ENCODE measurements around the gene MINK1. TPM values are rescaled to one million over a fixed set of nuclear protein-coding genes. Genes with fewer than 3 reads are reported as not detected.

Gene MINK1
- total and polyA plus RNA-seq, 2 of the 8 experiments (the other 6 are each of a cell fraction or from before 2014, with no cell fraction given): 26.9 to 77.7 TPM

DNA sequence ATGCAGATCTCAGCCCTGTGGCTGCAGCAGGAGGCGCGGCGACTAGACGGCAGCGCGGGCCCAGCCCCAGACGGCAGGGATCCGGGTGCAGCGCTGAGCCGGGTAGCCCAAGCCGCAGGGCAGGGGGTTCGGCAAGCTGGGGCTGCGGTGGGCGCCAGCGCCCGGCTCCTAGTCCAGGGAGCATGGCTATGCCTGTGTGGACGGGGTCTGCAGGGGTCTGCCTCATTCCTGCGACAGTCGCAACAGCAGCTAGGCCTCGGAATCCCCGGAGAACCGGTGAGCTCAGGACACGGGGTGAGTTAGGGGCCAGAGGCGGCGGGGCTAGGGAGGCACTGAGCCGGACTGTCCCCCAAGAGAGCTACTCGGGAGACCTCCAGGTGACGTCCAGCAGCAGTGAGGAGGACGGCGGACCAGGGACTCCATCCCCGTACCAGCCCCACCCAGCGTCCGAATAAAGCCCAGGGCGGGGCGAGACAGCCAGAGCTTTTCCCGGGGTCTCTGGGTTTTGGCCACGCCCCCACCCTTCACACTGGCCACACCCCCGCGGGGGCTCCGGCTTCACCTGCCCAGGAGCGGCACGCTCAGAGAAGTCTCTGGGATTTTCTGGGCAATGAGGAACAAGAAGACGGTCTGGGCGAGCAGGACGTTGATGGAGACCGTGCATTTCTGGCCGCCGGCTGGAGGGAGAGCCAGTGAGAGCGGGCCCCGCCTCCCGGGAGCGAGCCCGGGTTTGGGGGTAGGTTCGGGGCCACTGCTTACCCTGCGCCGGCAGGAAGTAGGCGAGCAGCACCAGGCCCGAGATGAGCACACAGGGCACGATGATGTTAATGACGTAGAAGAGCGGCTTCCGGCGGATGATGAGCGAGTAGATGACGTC, 67.3 kb downstream of the MINK1 start (continued):
- TF ChIP-seq, protein P1, sequence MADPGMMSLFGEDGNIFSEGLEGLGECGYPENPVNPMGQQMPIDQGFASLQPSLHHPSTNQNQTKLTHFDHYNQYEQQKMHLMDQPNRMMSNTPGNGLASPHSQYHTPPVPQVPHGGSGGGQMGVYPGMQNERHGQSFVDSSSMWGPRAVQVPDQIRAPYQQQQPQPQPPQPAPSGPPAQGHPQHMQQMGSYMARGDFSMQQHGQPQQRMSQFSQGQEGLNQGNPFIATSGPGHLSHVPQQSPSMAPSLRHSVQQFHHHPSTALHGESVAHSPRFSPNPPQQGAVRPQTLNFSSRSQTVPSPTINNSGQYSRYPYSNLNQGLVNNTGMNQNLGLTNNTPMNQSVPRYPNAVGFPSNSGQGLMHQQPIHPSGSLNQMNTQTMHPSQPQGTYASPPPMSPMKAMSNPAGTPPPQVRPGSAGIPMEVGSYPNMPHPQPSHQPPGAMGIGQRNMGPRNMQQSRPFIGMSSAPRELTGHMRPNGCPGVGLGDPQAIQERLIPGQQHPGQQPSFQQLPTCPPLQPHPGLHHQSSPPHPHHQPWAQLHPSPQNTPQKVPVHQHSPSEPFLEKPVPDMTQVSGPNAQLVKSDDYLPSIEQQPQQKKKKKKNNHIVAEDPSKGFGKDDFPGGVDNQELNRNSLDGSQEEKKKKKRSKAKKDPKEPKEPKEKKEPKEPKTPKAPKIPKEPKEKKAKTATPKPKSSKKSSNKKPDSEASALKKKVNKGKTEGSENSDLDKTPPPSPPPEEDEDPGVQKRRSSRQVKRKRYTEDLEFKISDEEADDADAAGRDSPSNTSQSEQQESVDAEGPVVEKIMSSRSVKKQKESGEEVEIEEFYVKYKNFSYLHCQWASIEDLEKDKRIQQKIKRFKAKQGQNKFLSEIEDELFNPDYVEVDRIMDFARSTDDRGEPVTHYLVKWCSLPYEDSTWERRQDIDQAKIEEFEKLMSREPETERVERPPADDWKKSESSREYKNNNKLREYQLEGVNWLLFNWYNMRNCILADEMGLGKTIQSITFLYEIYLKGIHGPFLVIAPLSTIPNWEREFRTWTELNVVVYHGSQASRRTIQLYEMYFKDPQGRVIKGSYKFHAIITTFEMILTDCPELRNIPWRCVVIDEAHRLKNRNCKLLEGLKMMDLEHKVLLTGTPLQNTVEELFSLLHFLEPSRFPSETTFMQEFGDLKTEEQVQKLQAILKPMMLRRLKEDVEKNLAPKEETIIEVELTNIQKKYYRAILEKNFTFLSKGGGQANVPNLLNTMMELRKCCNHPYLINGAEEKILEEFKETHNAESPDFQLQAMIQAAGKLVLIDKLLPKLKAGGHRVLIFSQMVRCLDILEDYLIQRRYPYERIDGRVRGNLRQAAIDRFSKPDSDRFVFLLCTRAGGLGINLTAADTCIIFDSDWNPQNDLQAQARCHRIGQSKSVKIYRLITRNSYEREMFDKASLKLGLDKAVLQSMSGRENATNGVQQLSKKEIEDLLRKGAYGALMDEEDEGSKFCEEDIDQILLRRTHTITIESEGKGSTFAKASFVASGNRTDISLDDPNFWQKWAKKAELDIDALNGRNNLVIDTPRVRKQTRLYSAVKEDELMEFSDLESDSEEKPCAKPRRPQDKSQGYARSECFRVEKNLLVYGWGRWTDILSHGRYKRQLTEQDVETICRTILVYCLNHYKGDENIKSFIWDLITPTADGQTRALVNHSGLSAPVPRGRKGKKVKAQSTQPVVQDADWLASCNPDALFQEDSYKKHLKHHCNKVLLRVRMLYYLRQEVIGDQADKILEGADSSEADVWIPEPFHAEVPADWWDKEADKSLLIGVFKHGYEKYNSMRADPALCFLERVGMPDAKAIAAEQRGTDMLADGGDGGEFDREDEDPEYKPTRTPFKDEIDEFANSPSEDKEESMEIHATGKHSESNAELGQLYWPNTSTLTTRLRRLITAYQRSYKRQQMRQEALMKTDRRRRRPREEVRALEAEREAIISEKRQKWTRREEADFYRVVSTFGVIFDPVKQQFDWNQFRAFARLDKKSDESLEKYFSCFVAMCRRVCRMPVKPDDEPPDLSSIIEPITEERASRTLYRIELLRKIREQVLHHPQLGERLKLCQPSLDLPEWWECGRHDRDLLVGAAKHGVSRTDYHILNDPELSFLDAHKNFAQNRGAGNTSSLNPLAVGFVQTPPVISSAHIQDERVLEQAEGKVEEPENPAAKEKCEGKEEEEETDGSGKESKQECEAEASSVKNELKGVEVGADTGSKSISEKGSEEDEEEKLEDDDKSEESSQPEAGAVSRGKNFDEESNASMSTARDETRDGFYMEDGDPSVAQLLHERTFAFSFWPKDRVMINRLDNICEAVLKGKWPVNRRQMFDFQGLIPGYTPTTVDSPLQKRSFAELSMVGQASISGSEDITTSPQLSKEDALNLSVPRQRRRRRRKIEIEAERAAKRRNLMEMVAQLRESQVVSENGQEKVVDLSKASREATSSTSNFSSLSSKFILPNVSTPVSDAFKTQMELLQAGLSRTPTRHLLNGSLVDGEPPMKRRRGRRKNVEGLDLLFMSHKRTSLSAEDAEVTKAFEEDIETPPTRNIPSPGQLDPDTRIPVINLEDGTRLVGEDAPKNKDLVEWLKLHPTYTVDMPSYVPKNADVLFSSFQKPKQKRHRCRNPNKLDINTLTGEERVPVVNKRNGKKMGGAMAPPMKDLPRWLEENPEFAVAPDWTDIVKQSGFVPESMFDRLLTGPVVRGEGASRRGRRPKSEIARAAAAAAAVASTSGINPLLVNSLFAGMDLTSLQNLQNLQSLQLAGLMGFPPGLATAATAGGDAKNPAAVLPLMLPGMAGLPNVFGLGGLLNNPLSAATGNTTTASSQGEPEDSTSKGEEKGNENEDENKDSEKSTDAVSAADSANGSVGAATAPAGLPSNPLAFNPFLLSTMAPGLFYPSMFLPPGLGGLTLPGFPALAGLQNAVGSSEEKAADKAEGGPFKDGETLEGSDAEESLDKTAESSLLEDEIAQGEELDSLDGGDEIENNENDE (IDR thresholded peaks at IDR 0.05; ENCODE audit: insufficient replicate concordance, low read length): no peak
- no peak for TF ChIP-seq BACH1 (IDR thresholded peaks at IDR 0.05; ENCODE audit: low read length)
- TF ChIP-seq RBBP5 (IDR thresholded peaks at IDR 0.05; ENCODE audit: borderline replicate concordance, low read depth, low read length): peak; percentile 62; the same call in 1 of the 2 replicates
- no peak for TF ChIP-seq NRF1 (IDR thresholded peaks at IDR 0.05; ENCODE audit: low read depth, low read length)
- TF ChIP-seq, protein P2, sequence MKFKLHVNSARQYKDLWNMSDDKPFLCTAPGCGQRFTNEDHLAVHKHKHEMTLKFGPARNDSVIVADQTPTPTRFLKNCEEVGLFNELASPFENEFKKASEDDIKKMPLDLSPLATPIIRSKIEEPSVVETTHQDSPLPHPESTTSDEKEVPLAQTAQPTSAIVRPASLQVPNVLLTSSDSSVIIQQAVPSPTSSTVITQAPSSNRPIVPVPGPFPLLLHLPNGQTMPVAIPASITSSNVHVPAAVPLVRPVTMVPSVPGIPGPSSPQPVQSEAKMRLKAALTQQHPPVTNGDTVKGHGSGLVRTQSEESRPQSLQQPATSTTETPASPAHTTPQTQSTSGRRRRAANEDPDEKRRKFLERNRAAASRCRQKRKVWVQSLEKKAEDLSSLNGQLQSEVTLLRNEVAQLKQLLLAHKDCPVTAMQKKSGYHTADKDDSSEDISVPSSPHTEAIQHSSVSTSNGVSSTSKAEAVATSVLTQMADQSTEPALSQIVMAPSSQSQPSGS (IDR thresholded peaks at IDR 0.05; ENCODE audit: low read length): no peak
